Esophagus (tissue), 2 donors: ENCODE results near the gene NINL. TPM values are rescaled to one million over a fixed set of nuclear protein-coding genes. Genes with fewer than 3 reads are reported as not detected.
"Not testable (repeated sequence)": the region's sequence is repeated elsewhere in the genome, so short reads cannot be mapped to it uniquely, and the experiment has no call there.

Experiments used
- H3K27ac ChIP-seq, 2 donors: one replicate each; pipeline ENCODE4 v1.5.1; 2013; ENCODE audit warnings: low read depth in 2 of 2, mild to moderate bottlenecking in 2 of 2, inconsistent platforms in 1 of 2, low read length in 1 of 2, moderate library complexity in 1 of 2
- H3K27me3 ChIP-seq, 2 donors: one replicate each; pipeline ENCODE4 v1.6.1; 2013; ENCODE audit warnings: low read length in 2 of 2, control low read depth in 1 of 2, mild to moderate bottlenecking in 1 of 2; ENCODE audit not compliant: insufficient read depth in 2 of 2, control insufficient read depth in 1 of 2
- H3K36me3 ChIP-seq, 2 donors: one replicate each; pipeline ENCODE4 v1.6.1; 2013; ENCODE audit warnings: low read length in 1 of 2; ENCODE audit not compliant: control insufficient read depth in 2 of 2, insufficient read depth in 2 of 2
- H3K4me1 ChIP-seq, 2 donors: one replicate each; pipeline ENCODE4 v1.6.1; 2013; ENCODE audit warnings: low read length in 1 of 2; ENCODE audit not compliant: control insufficient read depth in 2 of 2, insufficient read depth in 2 of 2
- H3K4me3 ChIP-seq, 2 donors: one replicate each; pipeline ENCODE4 v1.5.1; 2013; ENCODE audit warnings: low read length in 2 of 2, mild to moderate bottlenecking in 2 of 2, low read depth in 1 of 2, moderate library complexity in 1 of 2
- H3K9me3 ChIP-seq, 2 donors: one replicate each; pipeline ENCODE4 v1.6.1; 2013; ENCODE audit warnings: mild to moderate bottlenecking in 2 of 2, low read depth in 1 of 2, low read length in 1 of 2, moderate library complexity in 1 of 2; ENCODE audit not compliant: control insufficient read depth in 2 of 2, insufficient read depth in 1 of 2
- WGBS, 2 donors: extraction: QIAGEN DNeasy Blood & Tissue Kit; methylation state at CpG; one replicate each; pipeline ENCODE4 v1.1.7; 2013; 5-methylcytosine and 5-hydroxymethylcytosine counted together
- polyA plus RNA-seq, 2 donors: library from polyadenylated mRNA; stranded (reverse); fragments of 200-250 nt; gene quantifications; one replicate each; pipeline ENCODE4 v1.2.3, GENCODE V29; 2013
- donor health status: healthy with polysubstance abuse.
- donor health status: Bipolar disorder and iron deficiency.

Gene NINL
- 1 to 10 TPM; 5.5 to 9.9 TPM for polyA plus RNA-seq

DNA sequence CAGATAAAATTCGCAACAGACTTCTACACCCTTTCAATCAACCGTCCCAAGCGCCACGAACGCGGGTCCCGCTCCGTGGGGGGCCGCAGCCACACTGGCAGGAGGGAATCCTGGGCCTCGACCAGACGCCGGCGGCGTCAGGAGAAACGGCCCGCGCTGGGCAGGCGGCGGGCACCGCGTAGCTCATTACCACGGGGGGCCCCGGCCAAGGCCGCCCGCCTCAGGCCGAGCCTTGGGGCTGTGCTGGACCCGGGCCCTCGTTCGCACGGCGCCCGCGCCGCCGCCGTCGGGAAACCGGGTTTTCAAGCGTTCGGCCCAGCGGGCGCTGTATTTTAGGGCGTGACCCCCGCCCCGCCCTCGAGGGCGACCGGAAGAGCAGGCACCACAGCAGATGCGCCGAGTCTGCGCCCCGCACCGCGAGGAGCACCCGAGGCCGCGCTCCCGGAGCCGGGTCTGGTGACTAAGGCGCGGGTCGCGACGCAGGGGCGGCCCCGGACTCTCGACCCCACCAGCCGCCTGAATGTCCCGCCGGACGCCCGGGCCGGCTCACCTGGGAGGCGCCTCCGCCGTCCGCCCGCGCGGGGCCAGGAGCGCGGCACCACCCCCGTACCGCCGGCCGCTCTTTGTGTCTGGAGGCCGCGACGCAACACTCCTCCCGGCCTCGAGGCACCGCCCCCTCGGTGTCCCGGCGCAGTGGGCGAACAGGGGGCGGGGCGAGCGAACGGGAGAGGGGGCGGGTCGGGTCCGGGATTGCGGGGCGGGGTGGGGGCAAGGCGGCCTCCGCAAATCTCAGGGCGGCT is at the start of gene NINL:
Gene NINL, minus strand, starts transcription at position 627 of the 800 bp plus-strand sequence. CDS start 58,944 bp downstream, outside the sequence.
- H3K4me3 ChIP-seq = peak within 1 kb of the TSS; percentile 51 to 73
- WGBS, 2 donors = 1% methylated on average over 92 to 108 of the region's 108 CpGs
- H3K27me3 ChIP-seq = no peaks in the 10 kb centered on the region
- peak within 1 kb of the TSS; percentile 15 to 20 for H3K27ac ChIP-seq
- H3K36me3 ChIP-seq = no peaks in the 10 kb centered on the region
- H3K9me3 ChIP-seq = no peaks in the 10 kb centered on the region
- H3K4me1 ChIP-seq = no peaks in the 10 kb centered on the region

DNA sequence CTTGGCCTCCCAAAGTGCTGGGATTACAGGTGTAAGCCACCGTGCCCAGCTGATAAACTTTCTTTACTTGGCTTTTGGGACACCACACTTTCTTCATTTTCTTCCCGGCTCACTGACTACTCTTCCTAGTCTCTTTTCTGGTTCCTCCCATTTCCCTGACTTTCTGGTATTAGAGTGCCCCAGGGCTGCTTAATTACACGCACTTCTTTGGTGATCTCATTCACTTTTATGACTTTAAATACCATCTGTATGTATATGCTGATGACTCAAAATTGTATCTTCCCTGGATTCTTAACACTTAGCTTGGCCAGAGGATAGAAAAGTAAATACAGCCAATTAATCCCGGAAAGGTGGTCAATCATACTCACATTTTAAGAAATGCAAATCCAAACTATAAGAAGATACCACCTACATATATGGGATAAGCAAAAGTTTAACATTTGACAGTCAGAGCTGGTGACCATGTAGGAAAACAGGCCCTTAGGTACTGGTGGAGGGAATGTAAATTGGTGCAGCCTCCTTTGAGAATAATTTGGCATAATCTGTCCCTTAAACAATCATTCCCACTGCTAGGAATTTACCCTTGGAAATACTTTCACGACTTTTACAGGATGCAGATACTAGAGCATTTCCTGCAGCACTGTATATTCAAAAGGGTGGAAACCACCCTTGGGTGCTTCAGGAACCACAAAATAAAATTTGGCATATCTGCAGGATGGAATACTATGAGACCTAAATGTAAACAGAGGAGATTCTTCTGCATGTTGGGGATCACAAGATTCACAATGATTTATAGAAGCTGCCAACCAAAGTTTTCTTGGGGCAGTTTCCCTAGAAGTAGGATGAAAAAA is 47.8 kb upstream of the NINL start:
- H3K4me1 ChIP-seq = no peaks in the 10 kb centered on the region
- no peaks in the 10 kb centered on the region for H3K9me3 ChIP-seq
- no peak overlapping the region for H3K4me3 ChIP-seq
- WGBS, 2 donors = 64 to 68% methylated on average over 5 of the region's 5 CpGs
- H3K27me3 ChIP-seq = no peaks in the 10 kb centered on the region
- H3K27ac ChIP-seq = no peak overlapping the region
- H3K36me3 ChIP-seq = no peaks in the 10 kb centered on the region

DNA sequence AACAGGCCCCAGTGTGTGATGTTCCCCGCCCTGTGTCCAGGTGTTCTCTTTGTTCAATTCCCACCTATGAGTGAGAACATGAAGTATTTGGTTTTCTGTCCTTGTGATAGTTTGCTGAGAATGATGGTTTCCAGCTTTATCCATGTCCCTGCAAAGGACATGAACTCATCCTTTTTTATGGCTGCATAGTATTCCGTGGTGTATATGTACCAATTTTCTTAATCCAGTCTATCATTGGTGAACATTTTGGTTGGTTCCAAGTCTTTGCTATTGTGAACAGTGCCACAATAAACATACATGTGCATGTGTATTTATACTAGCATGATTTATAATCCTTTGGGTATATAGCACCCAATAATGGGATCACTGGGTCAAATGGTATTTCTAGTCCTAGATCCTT is 45.3 kb upstream of the NINL start:
- H3K36me3 ChIP-seq, H3K4me3 ChIP-seq, H3K9me3 ChIP-seq, H3K27ac ChIP-seq, H3K27me3 ChIP-seq, H3K4me1 ChIP-seq: not testable (repeated sequence)
- 90 to 95% methylated on average over 2 of the region's 2 CpGs for WGBS, 2 donors

DNA sequence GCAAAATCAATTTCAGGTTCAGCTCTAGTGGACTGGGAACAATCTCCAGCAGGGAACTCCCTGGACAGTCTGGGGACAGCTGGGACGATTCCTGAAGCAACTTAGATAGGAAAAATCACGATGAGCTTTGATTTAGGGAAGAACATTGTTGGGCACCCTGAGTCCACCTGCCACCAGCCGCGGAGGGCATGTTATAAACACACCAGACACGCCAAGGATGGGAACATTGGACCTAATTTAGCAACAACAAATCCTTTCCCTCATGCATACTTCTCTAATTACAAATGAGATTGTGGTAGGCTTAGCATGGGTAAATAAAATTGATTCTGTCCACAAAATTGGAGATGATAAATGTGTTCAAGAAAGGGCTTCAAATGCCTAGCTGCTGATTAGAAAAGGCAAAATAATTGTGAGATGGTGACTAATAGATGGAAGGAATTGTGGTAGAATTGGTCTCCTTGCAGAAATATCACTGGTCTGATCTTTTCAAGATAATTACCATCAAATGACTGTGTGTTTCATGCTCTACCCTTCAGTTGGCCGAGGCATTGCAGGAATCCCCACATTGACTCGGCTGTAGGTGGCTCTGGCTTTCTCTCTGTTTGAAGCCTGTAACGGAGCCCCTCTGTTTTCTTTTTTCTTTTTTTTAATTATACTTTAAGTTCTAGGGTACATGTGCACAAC is 44.6 kb upstream of the NINL start:
- no peak overlapping the region for H3K27ac ChIP-seq
- WGBS, 2 donors = 85 to 88% methylated on average over 8 of the region's 8 CpGs

DNA sequence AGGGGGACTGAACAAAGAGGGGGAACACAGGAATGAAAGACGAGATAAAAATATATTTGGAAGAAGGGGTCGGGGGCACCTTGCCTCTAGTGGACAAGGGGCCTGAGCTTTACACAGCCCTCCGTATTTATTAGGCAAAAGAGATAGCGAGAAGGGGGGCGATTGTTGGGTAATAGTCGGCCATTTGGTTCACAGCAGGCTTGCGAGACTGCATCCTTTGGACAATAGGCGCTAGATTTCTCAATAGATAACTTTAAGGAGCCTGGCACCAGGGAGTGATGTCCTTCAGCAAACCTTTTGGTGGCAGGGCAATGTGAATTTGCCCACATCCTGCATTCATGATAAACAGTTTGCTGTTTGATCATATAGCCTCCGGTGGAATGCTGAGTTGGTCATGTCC is 41.4 kb upstream of the NINL start:
- H3K36me3 ChIP-seq = no peaks in the 10 kb centered on the region
- H3K27me3 ChIP-seq = no peaks in the 10 kb centered on the region
- peaks cover 0 to 4% of the 10 kb centered on the region in 2 donors for H3K4me1 ChIP-seq
- no peak overlapping the region for H3K27ac ChIP-seq
- 83 to 88% methylated on average over 9 of the region's 9 CpGs for WGBS, 2 donors
- no peak overlapping the region for H3K4me3 ChIP-seq
- H3K9me3 ChIP-seq = no peaks in the 10 kb centered on the region

More for the DNA sequence above, 44.6 kb upstream of the NINL start:
- H3K27me3 ChIP-seq = no peaks in the 10 kb centered on the region
- H3K4me1 ChIP-seq = no peaks in the 10 kb centered on the region
- H3K36me3 ChIP-seq = no peaks in the 10 kb centered on the region
- no peaks in the 10 kb centered on the region for H3K9me3 ChIP-seq
- H3K4me3 ChIP-seq = no peak overlapping the region

DNA sequence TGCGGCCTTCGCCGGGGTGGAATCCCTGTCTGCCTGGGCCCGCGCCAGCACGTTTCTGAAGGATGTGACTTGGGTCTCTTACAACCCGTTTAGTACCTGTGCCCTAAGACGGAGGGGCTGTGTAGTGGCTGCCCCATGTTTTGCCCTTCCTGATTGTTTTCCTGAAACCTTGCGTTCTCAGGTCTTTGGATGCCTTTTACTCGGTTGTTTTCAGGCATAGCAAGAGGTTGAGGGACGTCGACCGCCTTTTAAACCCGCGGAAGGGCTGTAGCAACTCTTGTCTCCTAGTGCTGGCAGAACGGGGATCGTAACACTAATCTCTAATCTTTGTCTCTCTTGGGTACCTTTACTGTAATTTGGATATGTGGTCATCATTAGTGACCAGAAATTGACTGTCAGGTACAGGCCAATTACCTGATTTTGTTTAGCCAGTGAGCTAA is 39.2 kb upstream of the NINL start:
- WGBS, 2 donors = 36 to 38% methylated on average over 17 of the region's 17 CpGs
- Histone ChIP-seq H3K9me3 (no peaks in the 10 kb centered on the region), H3K4me3 (peak overlapping the region; percentile 70 to 87), H3K27me3 (no peaks in the 10 kb centered on the region), H3K36me3 (no peaks in the 10 kb centered on the region), H3K27ac (peak overlapping the region; percentile 95 to 99), H3K4me1 (peaks cover 0 to 4% of the 10 kb centered on the region in 2 donors)

DNA sequence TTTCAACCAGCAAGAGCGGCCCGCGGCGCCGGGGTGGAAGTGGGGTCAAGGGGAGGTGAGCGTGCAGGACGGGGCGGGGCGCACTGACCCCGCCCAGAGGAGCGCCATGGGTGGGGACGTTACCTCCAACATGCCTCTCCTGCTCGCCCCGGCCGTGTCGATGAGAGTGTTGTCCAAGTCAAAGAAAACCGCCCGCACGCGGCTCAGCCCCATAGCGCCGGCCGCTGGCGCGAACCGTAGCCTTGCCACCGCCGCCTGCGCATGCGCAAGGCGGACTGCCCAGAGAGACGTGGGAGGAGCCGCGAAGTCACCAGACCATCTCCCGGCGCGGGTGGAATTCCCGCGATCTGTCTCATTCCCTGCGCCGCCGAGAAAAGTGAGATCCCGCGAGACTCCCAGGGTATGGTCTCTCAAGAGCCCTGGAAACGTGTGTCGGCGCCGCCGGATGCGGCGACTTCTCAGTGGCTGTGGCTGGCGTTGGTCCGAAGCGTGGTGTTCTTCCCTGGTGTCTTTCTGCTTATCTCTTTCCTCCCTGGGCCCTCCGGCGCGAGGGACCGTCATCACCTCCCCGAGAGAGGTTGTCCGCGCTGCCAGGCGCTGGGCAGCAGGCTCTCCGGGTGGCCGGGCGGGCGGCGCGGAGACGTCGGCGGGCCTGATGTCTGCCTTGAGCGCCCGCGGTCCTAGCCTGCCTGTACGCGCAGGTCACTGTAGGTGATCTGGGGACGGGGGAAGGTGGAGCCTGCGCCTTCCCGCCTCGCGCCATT is 38.6 kb upstream of the NINL start, which contains the start of gene NANP:
Gene NANP, minus strand, starts transcription at position 279 of the 764 bp plus-strand sequence. Its CDS starts 66 bp downstream, at position 213.
- Histone ChIP-seq H3K27me3 (no peaks in the 10 kb centered on the region), H3K4me3 (peak within 1 kb of the TSS; percentile 70 to 87), H3K27ac (peak within 1 kb of the TSS; percentile 95 to 99), H3K36me3 (no peaks in the 10 kb centered on the region), H3K4me1 (peaks cover 0 to 4% of the 10 kb centered on the region in 2 donors), H3K9me3 (no peaks in the 10 kb centered on the region)
- WGBS, 2 donors = 0% methylated on average over 66 to 81 of the region's 81 CpGs

DNA sequence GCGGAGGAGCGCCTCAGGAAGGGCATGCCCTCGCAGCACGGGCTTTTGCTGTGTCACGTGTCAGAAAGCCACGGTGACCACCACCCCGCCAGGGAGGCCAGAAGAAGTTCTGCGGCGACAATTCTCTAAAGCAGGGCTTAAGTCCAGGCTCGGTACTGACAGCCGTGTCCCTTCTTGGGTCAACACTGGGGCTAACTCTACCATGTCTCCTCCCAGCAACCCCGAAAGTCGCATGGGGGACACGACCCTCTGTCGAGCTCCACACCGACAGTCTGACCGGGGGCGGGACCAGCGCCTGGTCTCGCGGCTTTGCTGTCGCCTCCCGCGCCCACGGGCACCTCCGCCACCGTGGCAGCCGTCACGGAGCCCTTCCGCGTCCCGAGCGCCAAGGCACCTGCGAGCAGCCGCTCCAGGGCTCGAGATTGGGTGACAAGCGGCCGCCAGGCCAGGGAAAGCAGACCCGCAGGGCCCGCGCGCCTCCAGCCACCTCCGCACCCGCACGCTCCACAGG is 37.9 kb upstream of the NINL start:
- peak overlapping the region; percentile 95 to 99 for H3K27ac ChIP-seq
- H3K27me3 ChIP-seq = no peaks in the 10 kb centered on the region
- H3K36me3 ChIP-seq = no peaks in the 10 kb centered on the region
- H3K4me1 ChIP-seq = peaks cover 0 to 4% of the 10 kb centered on the region in 2 donors
- peak overlapping the region; percentile 70 to 87 for H3K4me3 ChIP-seq
- no peaks in the 10 kb centered on the region for H3K9me3 ChIP-seq
- WGBS, 2 donors = 0% methylated on average over 45 of the region's 45 CpGs
